Fibroblast of skin of scalp (primary cell): ENCODE measurements around the gene IKBIP. TPM values are rescaled to one million over a fixed set of nuclear protein-coding genes. Genes with fewer than 3 reads are reported as not detected.
"Not testable (repeated sequence)": the region's sequence is repeated elsewhere in the genome, so short reads cannot be mapped to it uniquely, and the experiment has no call there.

Experiments
- DNase-seq: peaks from one replicate; pipeline ENCODE4 v3.0.0-alpha.2; 2013
- polyA plus RNA-seq, 2 experiments: library from polyadenylated mRNA; unstranded; fragments of 120-200 nt; gene quantifications; one replicate each; pipeline ENCODE4 v1.2.1, GENCODE V29; 2013; ENCODE audit not compliant: insufficient read length in 2 of 2

Gene IKBIP, protein sequence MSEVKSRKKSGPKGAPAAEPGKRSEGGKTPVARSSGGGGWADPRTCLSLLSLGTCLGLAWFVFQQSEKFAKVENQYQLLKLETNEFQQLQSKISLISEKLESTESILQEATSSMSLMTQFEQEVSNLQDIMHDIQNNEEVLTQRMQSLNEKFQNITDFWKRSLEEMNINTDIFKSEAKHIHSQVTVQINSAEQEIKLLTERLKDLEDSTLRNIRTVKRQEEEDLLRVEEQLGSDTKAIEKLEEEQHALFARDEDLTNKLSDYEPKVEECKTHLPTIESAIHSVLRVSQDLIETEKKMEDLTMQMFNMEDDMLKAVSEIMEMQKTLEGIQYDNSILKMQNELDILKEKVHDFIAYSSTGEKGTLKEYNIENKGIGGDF
- 78.7 TPM for polyA plus RNA-seq (2013, experiment 1 of 2; ENCODE audit: insufficient read length)
- polyA plus RNA-seq (2013, experiment 2 of 2; ENCODE audit: insufficient read length) = 81.2 TPM

DNA sequence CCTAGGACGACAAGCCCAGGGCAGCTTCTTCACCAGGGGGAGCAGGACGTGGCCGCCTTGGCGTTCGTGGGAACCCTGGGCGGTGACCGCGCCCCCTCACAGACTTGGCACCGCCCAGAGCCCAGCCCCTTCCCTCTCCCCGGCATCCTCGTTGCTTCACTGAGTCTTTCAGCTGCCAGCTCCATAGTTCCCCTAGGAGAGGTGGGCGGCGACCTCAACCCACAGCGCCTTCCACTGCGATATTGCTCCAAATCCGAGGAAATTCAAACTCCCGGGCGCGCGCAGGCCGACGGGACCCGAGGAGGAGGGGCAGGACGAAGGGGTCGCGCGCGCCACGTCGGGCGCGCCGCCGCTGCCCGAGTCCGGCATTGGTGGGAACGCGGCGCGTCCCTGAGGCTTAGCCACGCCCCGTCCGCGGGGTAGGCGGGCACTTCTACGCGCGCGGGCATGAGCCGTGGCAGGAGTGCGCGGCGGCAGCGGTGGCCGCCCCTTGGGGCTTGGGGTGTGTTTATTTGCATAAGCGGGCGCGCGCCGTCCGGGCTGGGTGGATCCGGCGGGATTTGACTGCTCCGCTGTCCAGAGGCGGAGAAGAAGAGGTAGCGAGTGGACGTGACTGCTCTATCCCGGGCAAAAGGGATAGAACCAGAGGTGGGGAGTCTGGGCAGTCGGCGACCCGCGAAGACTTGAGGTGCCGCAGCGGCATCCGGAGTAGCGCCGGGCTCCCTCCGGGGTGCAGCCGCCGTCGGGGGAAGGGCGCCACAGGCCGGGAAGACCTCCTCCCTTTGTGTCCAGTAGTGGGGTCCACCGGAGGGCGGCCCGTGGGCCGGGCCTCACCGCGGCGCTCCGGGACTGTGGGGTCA is at the start of gene IKBIP, which contains the start of gene APAF1:
Gene IKBIP, minus strand, starts transcription at position 77 of the 860 bp plus-strand sequence. CDS start 87 bp downstream, outside the sequence.
Gene APAF1, plus strand, starts transcription at position 579 of the 860 bp plus-strand sequence. CDS start 3,070 bp downstream, outside the sequence.
- DNase-seq = peak; percentile 98

DNA sequence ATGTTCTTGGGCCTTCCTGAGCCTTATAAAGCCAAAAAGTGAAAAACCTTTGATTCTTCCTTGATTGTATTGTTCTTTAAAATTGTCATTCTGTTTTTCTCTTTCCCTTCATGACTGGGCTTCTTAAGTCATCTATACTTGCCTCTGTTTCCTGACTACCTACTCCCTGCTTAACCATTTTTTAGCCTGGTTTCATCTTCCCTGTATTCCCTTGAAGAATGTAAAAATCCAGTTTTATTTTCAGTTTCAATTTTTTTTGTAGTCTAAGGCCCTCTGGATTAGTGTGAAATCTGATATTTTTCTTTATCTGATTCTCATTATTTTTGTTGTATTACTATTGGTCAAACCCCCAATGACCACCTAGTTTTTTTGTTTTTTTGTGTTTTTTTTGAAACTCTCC is 46.8 kb upstream of the IKBIP start:
- no peak for DNase-seq

DNA sequence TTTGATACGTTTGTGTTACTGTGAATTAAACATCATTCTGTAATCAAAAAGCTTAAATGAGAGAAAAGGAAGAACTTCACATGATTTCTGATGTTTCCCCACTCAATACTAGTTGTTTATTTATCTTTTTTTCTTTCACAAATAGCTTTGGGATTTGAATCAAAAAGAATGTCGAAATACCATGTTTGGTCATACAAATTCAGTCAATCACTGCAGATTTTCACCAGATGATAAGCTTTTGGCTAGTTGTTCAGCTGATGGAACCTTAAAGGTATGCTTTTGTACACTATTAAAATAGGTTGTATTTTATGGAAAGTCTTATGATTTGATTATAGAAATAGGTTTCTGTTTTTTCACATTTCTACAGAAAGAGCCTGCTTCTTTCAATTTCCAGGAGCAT is 42.0 kb upstream of the IKBIP start:
- DNase-seq = no peak

DNA sequence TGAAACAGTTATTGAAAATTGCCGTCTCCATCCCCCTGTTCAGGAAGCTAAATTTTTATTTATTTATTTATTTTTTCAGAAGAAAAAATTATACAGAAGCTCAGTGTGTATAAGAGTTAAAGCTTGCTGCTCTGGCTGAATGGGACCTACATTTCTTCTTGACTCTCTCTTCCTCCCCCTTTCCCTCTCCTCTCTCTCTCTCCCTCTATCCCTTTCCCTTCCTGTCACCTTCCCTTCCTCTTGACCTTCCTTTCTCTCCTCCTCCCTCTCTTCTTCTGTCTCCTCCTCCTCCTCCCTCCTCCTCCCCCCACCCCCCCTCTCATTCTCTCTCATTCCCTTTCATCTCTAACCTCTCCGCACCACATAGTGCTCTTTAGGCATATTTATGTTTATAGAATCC is 39.6 kb upstream of the IKBIP start:
- no peak for DNase-seq

DNA sequence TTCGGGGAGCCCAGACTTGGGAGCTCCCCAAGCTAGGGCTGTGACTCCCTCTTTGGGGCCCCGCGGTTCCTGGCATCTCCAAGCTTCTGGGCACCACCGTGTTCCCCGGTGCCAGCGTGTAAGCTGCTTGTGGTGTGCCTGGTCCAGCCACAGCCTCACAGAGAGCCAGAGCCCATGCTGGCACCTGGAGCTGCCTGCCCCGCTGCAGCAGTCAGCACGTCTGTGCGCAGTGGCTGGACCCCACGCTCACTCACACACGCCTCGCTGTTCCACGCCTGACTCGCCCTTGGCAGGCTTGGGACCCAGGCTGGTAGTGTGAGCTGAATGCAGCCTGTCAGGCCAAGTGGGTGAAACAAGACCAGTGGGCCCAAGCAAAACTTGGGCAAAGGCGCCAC is 35.0 kb upstream of the IKBIP start:
- no peak for DNase-seq

- DNase-seq = no peak
Measured at GRCh38 chr12:98678946-98679610, 34.5 kb upstream of the IKBIP start.

GRCh38 chr12:98678236-98678945 is 33.8 kb upstream of the IKBIP start:
- no peak for DNase-seq

DNA sequence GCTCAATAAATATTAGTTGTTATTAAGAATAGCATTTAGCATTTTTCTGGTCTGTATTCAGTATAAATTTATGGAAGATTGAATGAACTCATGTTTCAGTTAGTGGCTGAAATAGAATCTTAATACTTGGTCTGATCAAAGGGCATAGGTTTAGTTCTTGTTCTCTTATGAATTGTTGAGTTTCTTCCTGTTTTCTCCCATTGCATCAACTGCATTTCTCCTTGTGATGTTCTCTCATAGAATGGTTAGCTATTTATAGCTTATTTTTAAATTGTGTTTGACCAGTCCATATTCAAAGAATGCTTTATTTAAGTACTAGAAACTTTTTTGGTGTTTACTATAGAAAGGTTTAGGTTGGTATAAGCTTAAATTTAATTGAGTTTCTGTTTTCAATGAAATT is 30.3 kb upstream of the IKBIP start:
- no peak for DNase-seq

DNA sequence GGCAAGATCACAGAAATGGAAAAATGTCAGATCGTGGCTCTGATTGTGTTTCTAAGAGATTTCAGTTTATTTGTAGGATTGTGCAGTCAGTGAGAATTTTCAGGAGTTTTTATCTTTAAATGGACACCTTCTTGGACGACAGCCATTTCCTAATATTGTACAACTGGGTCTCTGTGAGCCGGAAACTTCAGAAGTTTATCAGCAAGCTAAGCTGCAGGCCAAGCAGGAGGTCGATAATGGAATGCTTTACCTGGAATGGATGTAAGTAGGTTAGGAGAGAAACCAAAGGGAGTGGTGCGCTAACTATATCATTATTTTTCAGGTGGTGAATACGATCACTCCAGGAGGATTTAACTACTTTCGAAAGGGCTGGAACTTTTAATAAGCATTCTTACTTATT is 26.9 kb upstream of the IKBIP start:
- no peak for DNase-seq

GRCh38 chr12:98669751-98670150 is 25.2 kb upstream of the IKBIP start:
- DNase-seq = no peak

- no peak for DNase-seq
Measured at GRCh38 chr12:98660521-98660920, 15.9 kb upstream of the IKBIP start.

DNA sequence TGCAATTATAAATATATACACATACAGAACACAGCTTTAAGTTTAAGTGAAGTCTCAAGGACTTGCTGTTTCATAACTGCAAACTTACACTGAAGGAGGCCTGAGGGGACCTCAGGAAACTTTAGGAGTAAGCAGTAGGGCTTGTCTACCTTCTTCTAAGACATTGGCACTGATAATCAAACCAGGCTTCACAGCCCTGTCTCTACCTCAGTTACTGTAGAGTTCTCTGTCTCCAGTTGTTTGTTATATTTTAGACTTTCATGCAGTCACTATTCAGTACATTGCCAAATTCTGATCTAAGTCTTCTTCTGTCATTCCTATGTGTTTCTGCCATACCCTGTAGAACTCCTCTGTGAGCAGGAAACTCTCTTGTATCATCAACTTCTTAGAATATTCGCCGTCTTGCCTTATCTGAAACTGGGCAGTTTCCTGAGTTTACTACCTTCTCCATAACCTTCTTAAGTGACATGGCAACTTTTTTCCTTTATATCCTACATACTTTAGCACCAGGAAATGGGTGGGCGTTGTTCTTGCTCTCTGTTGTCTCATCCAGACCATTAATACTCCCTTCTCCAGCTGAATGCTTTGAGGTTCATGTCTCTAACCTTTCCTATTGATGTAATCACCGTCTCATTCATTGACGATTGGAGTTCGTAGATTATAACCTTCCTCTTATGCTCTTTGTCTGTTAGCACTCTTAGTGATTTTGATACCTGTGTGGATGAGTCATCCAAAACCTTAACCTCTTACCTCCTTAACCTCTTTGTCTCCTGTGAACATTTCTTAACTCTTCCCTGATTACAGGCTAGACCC is 11.9 kb upstream of the IKBIP start:
- no peak for DNase-seq

DNA sequence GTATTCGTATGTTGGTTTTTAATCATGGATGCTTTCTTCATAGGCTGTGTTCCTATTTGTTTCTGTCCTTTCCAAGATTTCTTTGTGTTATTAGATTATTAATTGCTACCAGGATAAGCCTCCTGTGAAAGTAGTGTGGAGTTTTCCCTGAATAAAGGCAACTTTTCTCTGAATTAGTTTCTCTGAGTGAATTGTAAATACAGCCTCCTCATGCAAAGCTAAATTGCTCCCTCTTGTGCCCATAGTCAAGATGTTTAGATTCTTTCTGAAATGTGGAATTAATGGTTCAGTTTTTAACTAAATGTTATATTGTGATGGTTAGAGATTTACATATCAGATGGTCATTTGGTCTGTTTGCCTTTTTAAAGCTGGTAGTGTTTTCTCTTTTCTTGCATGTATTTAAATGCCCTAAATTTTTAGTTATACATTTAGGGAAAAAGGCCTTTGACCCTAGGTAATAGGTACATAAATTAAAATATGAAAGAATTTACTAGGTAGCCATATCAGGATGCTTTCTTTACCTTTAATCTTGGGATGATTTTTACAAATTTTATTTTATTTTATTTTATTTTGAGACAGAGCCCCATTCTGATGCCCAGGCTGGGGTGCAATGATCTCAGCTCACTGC is 9.4 kb upstream of the IKBIP start:
- peak; percentile 63 for DNase-seq

DNA sequence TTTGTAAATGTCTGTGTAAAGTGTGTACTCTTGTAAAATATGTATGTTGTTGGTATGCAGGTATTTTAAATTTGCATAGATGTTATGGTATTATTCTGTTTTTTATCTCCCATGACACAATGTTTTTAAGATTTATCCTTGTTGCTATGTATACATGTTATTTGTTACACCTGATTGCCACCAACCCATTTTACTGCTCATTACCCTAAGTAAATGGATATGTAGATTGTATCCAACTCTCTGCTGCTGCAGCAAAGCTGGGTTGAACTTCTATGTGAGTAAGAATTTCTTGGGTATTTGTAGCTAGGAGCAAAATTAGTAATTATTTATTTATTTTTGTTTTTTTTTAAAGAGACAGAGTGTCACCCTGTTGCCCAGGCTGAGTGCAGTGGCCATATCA is 6.7 kb upstream of the IKBIP start:
- DNase-seq = no peak

DNA sequence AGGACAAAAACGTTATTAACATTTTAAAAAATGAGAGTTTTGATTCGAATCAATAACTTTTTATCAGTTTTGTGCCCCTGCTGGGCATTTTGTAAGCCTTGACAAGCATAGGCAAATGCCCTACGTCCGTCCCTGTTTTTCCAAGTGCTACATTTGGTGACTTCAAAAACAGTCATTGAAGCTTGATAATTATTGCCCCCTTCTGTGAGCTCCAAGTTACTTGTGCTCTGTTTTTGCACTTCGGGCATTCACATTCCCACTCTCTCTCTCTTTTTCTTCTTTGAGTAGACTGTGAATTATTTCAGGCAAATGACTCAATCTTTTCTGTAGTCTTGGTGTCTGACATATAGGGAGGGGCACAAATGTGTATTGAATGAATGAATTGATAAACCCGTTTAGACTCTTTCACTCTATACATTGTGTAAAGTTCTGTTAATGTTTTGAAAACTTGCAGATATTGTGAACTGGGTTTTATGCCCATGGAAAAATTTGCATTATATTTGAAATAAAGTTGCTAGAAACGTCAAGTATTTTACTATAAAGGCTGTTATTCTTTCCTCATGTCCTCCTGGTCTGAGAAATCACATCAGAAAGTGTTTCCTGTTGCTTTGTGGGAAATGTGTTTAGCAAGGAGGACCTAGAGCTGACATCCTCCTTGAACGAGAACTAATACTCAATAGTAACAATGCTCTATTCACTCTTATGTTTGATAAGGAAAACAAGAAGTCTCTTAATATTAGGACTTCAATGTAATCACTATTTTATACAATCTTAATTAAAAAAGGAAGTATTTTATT is 1.9 kb upstream of the IKBIP start:
- DNase-seq = peak; percentile 51

- DNase-seq = no peak
Measured at GRCh38 chr12:98645572-98646067, 1.0 kb upstream of the IKBIP start.

- DNase-seq = no peak
Measured at GRCh38 chr12:98644433-98644711, 216 bp downstream of the IKBIP start.

GRCh38 chr12:98642801-98643200 is 1.8 kb downstream of the IKBIP start:
- DNase-seq = not testable (repeated sequence)

GRCh38 chr12:98639491-98639890 is 5.1 kb downstream of the IKBIP start:
- DNase-seq = no peak

GRCh38 chr12:98638009-98638408 is 6.6 kb downstream of the IKBIP start:
- DNase-seq = no peak
